WTC11 (cell line): ENCODE measurements around the gene WWOX. TPM values are rescaled to one million over a fixed set of nuclear protein-coding genes. Genes with fewer than 3 reads are reported as not detected.

ENCODE experiments used
- ATAC-seq: fragments of 200-7000 bp; cut with Tn5 transposase; 2 replicates; pipeline ENCODE4 v1.10.0; 2021; ENCODE audit warnings: mild to moderate bottlenecking, moderate library complexity
- CTCF ChIA-PET: fragments of 300-600 bp; sonication (Branson Sonifier 250); formaldehyde crosslinking; loops from one replicate; lab custom pipeline; 2021; ENCODE audit warnings: antibody characterized with exemption; lab: Charles Lee
- POLR2A ChIA-PET: fragments of 350-600 bp; sonication (Branson Sonifier 250); formaldehyde crosslinking; loops from one replicate; lab custom pipeline; 2021; ENCODE audit warnings: antibody characterized with exemption; lab: Charles Lee
- DNase-seq: peaks from one replicate; pipeline ENCODE4 v3.0.0; 2021; ENCODE audit warnings: low spot score
- H3K27ac Mint-ChIP-seq: 2 replicates; pipeline ENCODE4 v1.8.0; 2021; ENCODE audit warnings: mixed read lengths
- H3K27me3 Mint-ChIP-seq: 2 replicates; pipeline ENCODE4 v1.8.0; 2021; ENCODE audit warnings: low read depth, mild to moderate bottlenecking, moderate library complexity, mixed read lengths
- H3K36me3 Mint-ChIP-seq: 2 replicates; pipeline ENCODE4 v1.8.0; 2021; ENCODE audit warnings: mixed read lengths
- H3K4me1 Mint-ChIP-seq: 2 replicates; pipeline ENCODE4 v1.8.0; 2022; ENCODE audit warnings: mixed read lengths
- H3K4me3 Mint-ChIP-seq: 2 replicates; pipeline ENCODE4 v1.8.0; 2021; ENCODE audit warnings: mild to moderate bottlenecking, moderate library complexity, mixed read lengths
- H3K9me3 Mint-ChIP-seq: 2 replicates; pipeline ENCODE4 v1.8.0; 2021; ENCODE audit warnings: mixed read lengths
- CREM ChIP-seq: sonication (generic); formaldehyde crosslinking; IDR thresholded peaks from 2 replicates; pipeline ENCODE4 v1.8.1; 2022; ENCODE audit warnings: mild to moderate bottlenecking, missing genetic modification reagents, moderate library complexity
- EMX1 ChIP-seq: fragments of 250-450 bp; sonication (Bioruptor Pico); IDR thresholded peaks from 2 replicates; pipeline ENCODE4 v1.8.0; 2021; ENCODE audit warnings: mild to moderate bottlenecking
- ERG ChIP-seq: fragments of 250-450 bp; sonication (Bioruptor Pico); IDR thresholded peaks from 2 replicates; pipeline ENCODE4 v1.8.0; 2021; ENCODE audit warnings: mild to moderate bottlenecking
- GABPB1 ChIP-seq: sonication (generic); formaldehyde crosslinking; IDR thresholded peaks from 2 replicates; pipeline ENCODE4 v1.8.1; 2023; ENCODE audit warnings: mild to moderate bottlenecking, missing genetic modification reagents
- IRF2 ChIP-seq: sonication (generic); formaldehyde crosslinking; IDR thresholded peaks from 2 replicates; pipeline ENCODE4 v1.8.0; 2022; ENCODE audit warnings: low read depth, missing genetic modification reagents, borderline replicate concordance
- JAZF1 ChIP-seq: fragments of 250-450 bp; sonication (Bioruptor Pico); IDR thresholded peaks from 2 replicates; pipeline ENCODE4 v1.9.0; 2021; ENCODE audit warnings: moderate library complexity, mild to moderate bottlenecking, inconsistent platforms
- NR3C1 ChIP-seq: sonication (generic); formaldehyde crosslinking; conservative IDR thresholded peaks from 2 replicates; pipeline ENCODE4 v1.8.1; 2023; ENCODE audit warnings: low read depth, mild to moderate bottlenecking, missing genetic modification reagents
- OVOL2 ChIP-seq: fragments of 250-450 bp; sonication (Bioruptor Pico); IDR thresholded peaks from 2 replicates; pipeline ENCODE4 v1.9.0; 2021; ENCODE audit warnings: mild to moderate bottlenecking, borderline replicate concordance
- TCF7 ChIP-seq: sonication (generic); formaldehyde crosslinking; IDR thresholded peaks from 2 replicates; pipeline ENCODE4 v1.8.0; 2022; ENCODE audit warnings: mild to moderate bottlenecking, low read depth, missing genetic modification reagents, moderate library complexity
- TP53 ChIP-seq: sonication (generic); formaldehyde crosslinking; IDR thresholded peaks from 2 replicates; pipeline ENCODE4 v1.8.1; 2023; ENCODE audit warnings: mild to moderate bottlenecking, missing genetic modification reagents
- USF2 ChIP-seq: sonication (generic); formaldehyde crosslinking; IDR thresholded peaks from 2 replicates; pipeline ENCODE4 v1.8.1; 2023; ENCODE audit warnings: mild to moderate bottlenecking, missing genetic modification reagents, moderate library complexity
- ZNF138 ChIP-seq: sonication (generic); formaldehyde crosslinking; conservative IDR thresholded peaks from 2 replicates; pipeline ENCODE4 v1.8.1; 2022; ENCODE audit warnings: mild to moderate bottlenecking, moderate library complexity, missing genetic modification reagents
- total RNA-seq: library from RNA; stranded (reverse); gene quantifications from 3 replicates; pipeline ENCODE4 v1.2.3, GENCODE V29; 2021
- TF ChIP-seq, protein P1 (sequence below): sonication (generic); formaldehyde crosslinking; IDR thresholded peaks from 2 replicates; pipeline ENCODE4 v1.8.1; 2022; ENCODE audit warnings: low read depth, missing genetic modification reagents, borderline replicate concordance
- TF ChIP-seq, protein P2 (sequence below): sonication (generic); formaldehyde crosslinking; IDR thresholded peaks from 2 replicates; pipeline ENCODE4 v1.8.1; 2022; ENCODE audit warnings: low read depth, mild to moderate bottlenecking, moderate library complexity, missing genetic modification reagents, borderline replicate concordance
- TF ChIP-seq, protein P3 (sequence below): sonication (generic); formaldehyde crosslinking; IDR thresholded peaks from 2 replicates; pipeline ENCODE4 v1.8.0; 2022; ENCODE audit warnings: mild to moderate bottlenecking, missing genetic modification reagents
- TF ChIP-seq, protein P4 (sequence below): fragments of 250-450 bp; sonication (Bioruptor Pico); IDR thresholded peaks from 2 replicates; pipeline ENCODE4 v2.1.2; 2022; ENCODE audit warnings: mild to moderate bottlenecking, moderate library complexity
- TF ChIP-seq, protein P5 (sequence below): sonication (generic); formaldehyde crosslinking; IDR thresholded peaks from 2 replicates; pipeline ENCODE4 v1.8.0; 2022; ENCODE audit warnings: mild to moderate bottlenecking, missing genetic modification reagents

The WWOX gene
- total RNA-seq, 1 experiment from 2014 or later, result 15.7 TPM

GRCh38 chr16:79097771-79098170, 998.3 kb downstream of the WWOX start (continued):
- no peak for TF ChIP-seq USF2
- TF ChIP-seq NR3C1 (CRISPR knock-in tag), result no peak
- no peak for TF ChIP-seq TP53
- TF ChIP-seq, protein P1, sequence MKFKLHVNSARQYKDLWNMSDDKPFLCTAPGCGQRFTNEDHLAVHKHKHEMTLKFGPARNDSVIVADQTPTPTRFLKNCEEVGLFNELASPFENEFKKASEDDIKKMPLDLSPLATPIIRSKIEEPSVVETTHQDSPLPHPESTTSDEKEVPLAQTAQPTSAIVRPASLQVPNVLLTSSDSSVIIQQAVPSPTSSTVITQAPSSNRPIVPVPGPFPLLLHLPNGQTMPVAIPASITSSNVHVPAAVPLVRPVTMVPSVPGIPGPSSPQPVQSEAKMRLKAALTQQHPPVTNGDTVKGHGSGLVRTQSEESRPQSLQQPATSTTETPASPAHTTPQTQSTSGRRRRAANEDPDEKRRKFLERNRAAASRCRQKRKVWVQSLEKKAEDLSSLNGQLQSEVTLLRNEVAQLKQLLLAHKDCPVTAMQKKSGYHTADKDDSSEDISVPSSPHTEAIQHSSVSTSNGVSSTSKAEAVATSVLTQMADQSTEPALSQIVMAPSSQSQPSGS (CRISPR knock-in tag), result no peak
- TF ChIP-seq, protein P2, sequence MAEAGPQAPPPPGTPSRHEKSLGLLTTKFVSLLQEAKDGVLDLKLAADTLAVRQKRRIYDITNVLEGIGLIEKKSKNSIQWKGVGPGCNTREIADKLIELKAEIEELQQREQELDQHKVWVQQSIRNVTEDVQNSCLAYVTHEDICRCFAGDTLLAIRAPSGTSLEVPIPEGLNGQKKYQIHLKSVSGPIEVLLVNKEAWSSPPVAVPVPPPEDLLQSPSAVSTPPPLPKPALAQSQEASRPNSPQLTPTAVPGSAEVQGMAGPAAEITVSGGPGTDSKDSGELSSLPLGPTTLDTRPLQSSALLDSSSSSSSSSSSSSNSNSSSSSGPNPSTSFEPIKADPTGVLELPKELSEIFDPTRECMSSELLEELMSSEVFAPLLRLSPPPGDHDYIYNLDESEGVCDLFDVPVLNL (CRISPR knock-in tag), result no peak
- no peak for TF ChIP-seq ZNF138 (CRISPR knock-in tag)

DNA sequence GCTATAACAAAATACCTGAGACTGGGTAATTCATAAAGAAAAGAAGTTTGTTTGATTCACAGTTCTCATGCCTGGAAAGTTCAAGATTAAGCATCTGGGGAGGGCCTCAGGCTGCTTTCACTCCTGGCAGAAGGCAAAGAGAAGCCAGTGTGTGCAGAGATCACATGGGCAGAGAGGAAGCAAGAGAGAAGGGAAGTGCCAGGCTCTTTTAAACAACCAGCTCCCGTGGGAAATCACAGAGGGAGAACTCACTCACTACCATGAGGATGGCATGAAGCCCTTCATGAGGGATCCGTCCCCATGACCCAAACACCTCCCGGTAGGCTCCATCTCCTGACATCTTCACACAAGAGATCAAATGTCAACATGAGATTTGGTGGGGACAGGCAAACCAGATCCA, 999.5 kb downstream of the WWOX start:
- no peaks in the 10 kb centered on the region for H3K27me3 Mint-ChIP-seq
- no peaks in the 10 kb centered on the region for H3K36me3 Mint-ChIP-seq
- H3K27ac Mint-ChIP-seq, result no peak overlapping the region
- H3K4me3 Mint-ChIP-seq, result no peak overlapping the region
- no peak for TF ChIP-seq OVOL2 (CRISPR knock-in tag)
- TF ChIP-seq TCF7, result no peak
- TF ChIP-seq, protein P3, sequence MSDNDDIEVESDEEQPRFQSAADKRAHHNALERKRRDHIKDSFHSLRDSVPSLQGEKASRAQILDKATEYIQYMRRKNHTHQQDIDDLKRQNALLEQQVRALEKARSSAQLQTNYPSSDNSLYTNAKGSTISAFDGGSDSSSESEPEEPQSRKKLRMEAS (CRISPR knock-in tag), result no peak
- no peak for TF ChIP-seq GABPB1
- TF ChIP-seq, protein P4, sequence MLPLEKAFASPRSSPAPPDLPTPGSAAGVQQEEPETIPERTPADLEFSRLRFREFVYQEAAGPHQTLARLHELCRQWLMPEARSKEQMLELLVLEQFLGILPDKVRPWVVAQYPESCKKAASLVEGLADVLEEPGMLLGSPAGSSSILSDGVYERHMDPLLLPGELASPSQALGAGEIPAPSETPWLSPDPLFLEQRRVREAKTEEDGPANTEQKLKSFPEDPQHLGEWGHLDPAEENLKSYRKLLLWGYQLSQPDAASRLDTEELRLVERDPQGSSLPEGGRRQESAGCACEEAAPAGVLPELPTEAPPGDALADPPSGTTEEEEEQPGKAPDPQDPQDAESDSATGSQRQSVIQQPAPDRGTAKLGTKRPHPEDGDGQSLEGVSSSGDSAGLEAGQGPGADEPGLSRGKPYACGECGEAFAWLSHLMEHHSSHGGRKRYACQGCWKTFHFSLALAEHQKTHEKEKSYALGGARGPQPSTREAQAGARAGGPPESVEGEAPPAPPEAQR (CRISPR knock-in tag), result no peak
- no peak for TF ChIP-seq ERG (CRISPR knock-in tag)
- TF ChIP-seq IRF2, result no peak
- TF ChIP-seq, protein P5, sequence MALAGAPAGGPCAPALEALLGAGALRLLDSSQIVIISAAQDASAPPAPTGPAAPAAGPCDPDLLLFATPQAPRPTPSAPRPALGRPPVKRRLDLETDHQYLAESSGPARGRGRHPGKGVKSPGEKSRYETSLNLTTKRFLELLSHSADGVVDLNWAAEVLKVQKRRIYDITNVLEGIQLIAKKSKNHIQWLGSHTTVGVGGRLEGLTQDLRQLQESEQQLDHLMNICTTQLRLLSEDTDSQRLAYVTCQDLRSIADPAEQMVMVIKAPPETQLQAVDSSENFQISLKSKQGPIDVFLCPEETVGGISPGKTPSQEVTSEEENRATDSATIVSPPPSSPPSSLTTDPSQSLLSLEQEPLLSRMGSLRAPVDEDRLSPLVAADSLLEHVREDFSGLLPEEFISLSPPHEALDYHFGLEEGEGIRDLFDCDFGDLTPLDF (CRISPR knock-in tag), result no peak
- TF ChIP-seq ZNF138 (CRISPR knock-in tag), result no peak
- TF ChIP-seq CREM, result no peak
- TF ChIP-seq JAZF1 (CRISPR knock-in tag), result no peak
- TF ChIP-seq, protein P1 (CRISPR knock-in tag), result no peak
- TF ChIP-seq EMX1 (CRISPR knock-in tag), result no peak
- DNase-seq (no peak), ATAC-seq (no peak)
- H3K4me1 Mint-ChIP-seq, result peaks cover 56% of the 10 kb centered on the region
- ChIA-PET POLR2A (no interaction called here), CTCF (no interaction called here)
- no peaks in the 10 kb centered on the region for H3K9me3 Mint-ChIP-seq
